ENCODE measurements around the gene CDKAL1.
"Not testable (repeated sequence)": the region's sequence is repeated elsewhere in the genome, so short reads cannot be mapped to it uniquely, and the experiment has no call there.

Gene CDKAL1

GRCh38 chr6:21220271-21220987 is 686.2 kb downstream of the CDKAL1 start:
- in situ Hi-C loops (cut with MboI; ENCODE audit: low sequenced_read_pairs), result no loop called here

- in situ Hi-C loops (cut with MboI; ENCODE audit: low sequenced_read_pairs), result no loop called here
Measured at GRCh38 chr6:21222656-21223055, 688.4 kb downstream of the CDKAL1 start.

- in situ Hi-C loops (cut with MboI; ENCODE audit: low sequenced_read_pairs), result no loop called here
Measured at GRCh38 chr6:21225912-21226311, 691.7 kb downstream of the CDKAL1 start.

- in situ Hi-C loops (cut with MboI; ENCODE audit: low sequenced_read_pairs), result no loop called here
Measured at GRCh38 chr6:21227486-21227885, 693.2 kb downstream of the CDKAL1 start.

- in situ Hi-C loops (cut with MboI; ENCODE audit: low sequenced_read_pairs), result no loop called here
Measured at GRCh38 chr6:21228411-21228810, 694.2 kb downstream of the CDKAL1 start.

- in situ Hi-C loops (cut with MboI; ENCODE audit: low sequenced_read_pairs), result no loop called here
Measured at GRCh38 chr6:21228876-21229460, 694.7 kb downstream of the CDKAL1 start.

GRCh38 chr6:21230536-21230935 is 696.3 kb downstream of the CDKAL1 start:
- in situ Hi-C loops (cut with MboI; ENCODE audit: low sequenced_read_pairs), result no loop called here

- in situ Hi-C loops (cut with MboI; ENCODE audit: low sequenced_read_pairs), result no loop called here
Measured at GRCh38 chr6:21235162-21235561, 700.9 kb downstream of the CDKAL1 start.

GRCh38 chr6:21238208-21238607 is 704.0 kb downstream of the CDKAL1 start:
- in situ Hi-C loops (cut with MboI; ENCODE audit: low sequenced_read_pairs), result no loop called here

- in situ Hi-C loops (cut with MboI; ENCODE audit: low sequenced_read_pairs), result no loop called here
Measured at GRCh38 chr6:21240709-21241108, 706.5 kb downstream of the CDKAL1 start.

- in situ Hi-C loops (cut with MboI; ENCODE audit: low sequenced_read_pairs), result no loop called here
Measured at GRCh38 chr6:21241231-21242130, 707.2 kb downstream of the CDKAL1 start.

- in situ Hi-C loops (cut with MboI; ENCODE audit: low sequenced_read_pairs), result no loop called here
Measured at GRCh38 chr6:21244897-21245470, 710.7 kb downstream of the CDKAL1 start.

- in situ Hi-C loops (cut with MboI; ENCODE audit: low sequenced_read_pairs), result no loop called here
Measured at GRCh38 chr6:21245488-21245887, 711.2 kb downstream of the CDKAL1 start.

GRCh38 chr6:21246075-21246474 is 711.8 kb downstream of the CDKAL1 start:
- in situ Hi-C loops (cut with MboI; ENCODE audit: low sequenced_read_pairs), result no loop called here

GRCh38 chr6:21254460-21254859 is 720.2 kb downstream of the CDKAL1 start:
- in situ Hi-C loops (cut with MboI; ENCODE audit: low sequenced_read_pairs), result not testable (repeated sequence)

GRCh38 chr6:21256197-21256596 is 721.9 kb downstream of the CDKAL1 start:
- in situ Hi-C loops (cut with MboI; ENCODE audit: low sequenced_read_pairs), result no loop called here

- in situ Hi-C loops (cut with MboI; ENCODE audit: low sequenced_read_pairs), result no loop called here
Measured at GRCh38 chr6:21257125-21257524, 722.9 kb downstream of the CDKAL1 start.

GRCh38 chr6:21258665-21259064 is 724.4 kb downstream of the CDKAL1 start:
- in situ Hi-C loops (cut with MboI; ENCODE audit: low sequenced_read_pairs), result no loop called here

GRCh38 chr6:21259660-21260059 is 725.4 kb downstream of the CDKAL1 start:
- in situ Hi-C loops (cut with MboI; ENCODE audit: low sequenced_read_pairs), result no loop called here

GRCh38 chr6:21262504-21262903 is 728.2 kb downstream of the CDKAL1 start:
- in situ Hi-C loops (cut with MboI; ENCODE audit: low sequenced_read_pairs), result no loop called here

GRCh38 chr6:21263531-21264287 is 729.5 kb downstream of the CDKAL1 start:
- in situ Hi-C loops (cut with MboI; ENCODE audit: low sequenced_read_pairs), result no loop called here

Data from hTERT RPE-1 (cell line).